ENCODE measurements around the gene SLC38A10.

GRCh38 chr17:81200201-81200600 lies 94.9 kb downstream of the SLC38A10 start:
- TF ChIP-seq CTCF (IDR thresholded peaks at IDR 0.05; ENCODE audit: low read length) = no peak
- TF ChIP-seq EZH2 (IDR thresholded peaks at IDR 0.05; ENCODE audit: borderline replicate concordance, low read length) = no peak

Measured in OCI-LY1 (cell line).